HG02678 (cell line): Measurements from ENCODE around the gene ANKLE2.
"Not testable (repeated sequence)": the region's sequence is repeated elsewhere in the genome, so short reads cannot be mapped to it uniquely, and the experiment has no call there.

Source experiments
- ATAC-seq: cut with Tn5 transposase; IDR thresholded peaks from one replicate; pipeline ENCODE4 v1.9.1; 2021; ENCODE audit warnings: mild to moderate bottlenecking, moderate library complexity; ENCODE audit not compliant: unreplicated experiment

The ANKLE2 gene

GRCh38 chr12:132694888-132695287, 66.7 kb downstream of the ANKLE2 start:
- ATAC-seq: not testable (repeated sequence)

GRCh38 chr12:132692030-132692429, 69.6 kb downstream of the ANKLE2 start:
- ATAC-seq: not testable (repeated sequence)

- ATAC-seq: no peak
Observed at GRCh38 chr12:132690112-132690511, 71.5 kb downstream of the ANKLE2 start.

- ATAC-seq: no peak
Observed at GRCh38 chr12:132689227-132689626, 72.4 kb downstream of the ANKLE2 start.

DNA sequence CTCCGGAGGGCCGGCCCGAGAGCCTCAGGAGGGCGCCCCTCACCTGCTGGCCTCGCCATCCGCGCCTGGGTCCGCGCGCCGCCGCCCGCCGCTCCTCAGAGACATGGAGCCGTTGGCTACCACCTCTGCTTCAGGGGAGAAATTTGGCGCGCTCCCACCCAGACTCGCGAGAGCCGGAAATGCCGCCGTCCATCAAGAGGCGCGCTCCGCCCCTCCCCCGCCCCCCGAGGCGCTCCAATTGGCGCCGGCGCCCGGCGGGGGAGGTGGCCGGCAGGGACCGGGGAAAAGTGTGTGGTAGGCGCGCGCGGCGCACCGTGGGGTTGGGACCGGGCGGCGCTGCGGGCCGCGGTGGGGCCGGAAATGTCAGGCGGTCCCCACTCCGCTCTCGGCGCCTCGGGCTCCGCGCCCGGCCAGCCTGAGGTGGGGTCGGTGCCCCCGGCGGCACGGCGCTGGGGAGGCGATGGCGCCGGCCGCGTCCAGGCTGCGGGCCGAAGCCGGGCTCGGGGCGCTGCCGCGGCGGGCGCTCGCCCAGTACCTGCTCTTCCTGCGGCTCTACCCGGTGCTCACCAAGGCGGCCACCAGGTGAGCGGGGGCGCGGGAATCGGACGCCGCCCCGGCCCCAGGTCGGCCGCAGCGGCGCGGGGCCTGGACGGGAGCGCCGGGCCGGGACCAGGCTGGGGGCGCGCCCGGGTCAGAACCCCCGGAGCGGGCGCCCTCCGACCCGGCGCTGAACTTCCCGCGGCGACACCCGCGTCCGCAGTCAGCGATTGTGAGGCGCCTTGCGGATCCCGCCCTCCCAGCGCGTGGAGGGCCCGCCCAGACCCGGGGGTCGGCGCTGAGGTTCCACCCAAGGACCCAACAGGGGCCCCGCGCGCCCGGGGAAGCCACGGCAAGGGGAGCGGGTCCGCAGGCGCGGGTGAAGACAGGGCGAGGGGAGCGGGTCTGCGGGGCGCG, 74.1 kb downstream of the ANKLE2 start, which contains the start of the genes POLE and PXMP2:
Gene POLE, minus strand, starts transcription at position 132 of the 954 bp plus-strand sequence. Its CDS starts 27 bp downstream, at position 105.
Gene PXMP2, plus strand, starts transcription at position 377 of the 954 bp plus-strand sequence. Its CDS starts 84 bp downstream, at position 461.
- peak; percentile 93 for ATAC-seq

DNA sequence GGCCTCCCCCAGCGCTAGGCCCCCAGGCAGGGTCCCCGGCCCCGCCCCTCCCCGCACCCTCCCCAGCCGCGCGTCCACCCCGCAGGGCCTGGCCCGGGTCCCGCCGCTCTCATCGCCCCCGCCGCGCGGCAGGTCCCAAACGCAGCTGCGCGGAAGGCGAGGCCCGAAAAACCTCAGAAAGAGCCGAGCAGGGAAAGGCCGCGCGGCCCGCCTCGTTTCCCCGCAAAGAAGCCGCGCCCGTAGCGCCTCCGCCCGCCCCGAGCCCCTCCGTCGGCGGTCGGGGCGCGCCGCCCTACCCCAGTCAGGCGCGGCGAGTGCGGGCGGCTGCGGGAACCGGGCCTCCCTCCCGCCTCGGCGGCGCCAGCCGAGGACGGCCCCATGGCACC, 74.8 kb downstream of the ANKLE2 start:
- ATAC-seq: peak; percentile 4

- no peak for ATAC-seq
Observed at GRCh38 chr12:132685400-132685799, 76.2 kb downstream of the ANKLE2 start.

- no peak for ATAC-seq
Observed at GRCh38 chr12:132677492-132677891, 84.1 kb downstream of the ANKLE2 start.

- no peak for ATAC-seq
Observed at GRCh38 chr12:132675757-132676432, 85.7 kb downstream of the ANKLE2 start.
